OCI-LY7 (cell line): Measurements from ENCODE around the gene TEKT5. TPM values are rescaled to one million over a fixed set of nuclear protein-coding genes. Genes with fewer than 3 reads are reported as not detected.

Source experiments
- BruUV-seq: library from RNA; stranded (reverse); fragments of 400-500 nt; replicated peaks from 2 replicates; lab custom pipeline; 2021; lab: Mats Ljungman, UMichigan
- CTCF ChIA-PET: fragments of 300-600 bp; sonication (Branson Sonifier 250); formaldehyde crosslinking; loops from one replicate; lab custom pipeline; 2022; ENCODE audit warnings: antibody characterized with exemption; ENCODE audit not compliant: unreplicated experiment; lab: Charles Lee
- POLR2A ChIA-PET: fragments of 300-600 bp; sonication (Branson Sonifier 250); formaldehyde crosslinking; loops from one replicate; lab custom pipeline; 2022; ENCODE audit warnings: antibody characterized with exemption; lab: Charles Lee
- DNase-seq: peaks from one replicate; pipeline ENCODE4 v3.0.0-alpha.2; 2015; ENCODE audit warnings: low spot score
- H2AFZ ChIP-seq: fragments of 200-600 bp; sonication (generic), shearing (Covaris generic); 2 replicates; pipeline ENCODE4 v1.6.1; 2014; ENCODE audit warnings: mild to moderate bottlenecking, antibody characterized with exemption, low read length, moderate library complexity
- H3K27ac ChIP-seq: fragments of 200-600 bp; sonication (generic); 2 replicates; pipeline ENCODE4 v1.5.1; 2014; ENCODE audit warnings: mixed run types, low read depth, mild to moderate bottlenecking, moderate library complexity, low read length, inconsistent platforms; ENCODE audit not compliant: poor library complexity, severe bottlenecking
- H3K36me3 ChIP-seq: fragments of 200-600 bp; sonication (generic); 2 replicates; pipeline ENCODE4 v1.6.1; 2014; ENCODE audit warnings: mild to moderate bottlenecking, antibody characterized with exemption, low read length, moderate library complexity, mixed read lengths; ENCODE audit not compliant: insufficient read depth
- H3K4me1 ChIP-seq: fragments of 200-600 bp; sonication (generic); 2 replicates; pipeline ENCODE4 v1.5.1; 2014; ENCODE audit warnings: mild to moderate bottlenecking, low read length; ENCODE audit not compliant: insufficient read depth, poor library complexity, severe bottlenecking
- H3K4me2 ChIP-seq: fragments of 200-600 bp; sonication (generic); 2 replicates; pipeline ENCODE4 v1.6.1; 2014; ENCODE audit warnings: mild to moderate bottlenecking, low read length
- H3K4me3 ChIP-seq: fragments of 200-600 bp; sonication (generic); 2 replicates; pipeline ENCODE4 v1.5.1; 2014; ENCODE audit warnings: mild to moderate bottlenecking, low read depth, low read length; ENCODE audit not compliant: poor library complexity, severe bottlenecking
- H3K79me2 ChIP-seq: fragments of 200-600 bp; sonication (generic); 2 replicates; pipeline ENCODE4 v1.6.1; 2016; ENCODE audit warnings: low read depth, mild to moderate bottlenecking, low read length, moderate library complexity, mixed read lengths; ENCODE audit not compliant: insufficient read depth
- H3K9me2 ChIP-seq: fragments of 200-600 bp; sonication (generic); 2 replicates; pipeline ENCODE4 v1.6.1; 2016; ENCODE audit warnings: mild to moderate bottlenecking, low read length, mixed read lengths; ENCODE audit not compliant: insufficient read depth
- H3K9me3 ChIP-seq: fragments of 200-600 bp; sonication (generic); 2 replicates; pipeline ENCODE4 v1.6.1; 2014; ENCODE audit warnings: mild to moderate bottlenecking, mixed run types, low read length, mixed read lengths
- H4K20me1 ChIP-seq: fragments of 200-600 bp; sonication (generic); 2 replicates; pipeline ENCODE4 v1.6.1; 2014; ENCODE audit warnings: mild to moderate bottlenecking, antibody characterized with exemption, low read length, moderate library complexity, mixed read lengths; ENCODE audit not compliant: insufficient read depth
- CTCF ChIP-seq: fragments of 200-600 bp; sonication (generic); conservative IDR thresholded peaks from 2 replicates; pipeline ENCODE4 v1.5.1; 2014; ENCODE audit warnings: mild to moderate bottlenecking, antibody characterized with exemption, low read length, moderate library complexity, mixed read lengths
- EZH2phosphoT487 ChIP-seq: fragments of 200-600 bp; sonication (generic); IDR thresholded peaks from 2 replicates; pipeline ENCODE4 v1.6.1; 2018; ENCODE audit warnings: low read depth, borderline replicate concordance, mild to moderate bottlenecking, mixed run types, antibody characterized with exemption, low read length, moderate library complexity, mixed read lengths
- intact Hi-C: fragments of 100-400 bp; cut with micrococcal nuclease; formaldehyde crosslinking; loops from one replicate; pipeline ENCODE4 v1.10.0; 2022; ENCODE audit not compliant: unreplicated experiment
- total RNA-seq, 2 experiments: library from RNA; depleted of rRNA in 1 of 2; stranded (reverse); fragments of >200 nt in 1 of 2; shearing (Covaris generic) in 1 of 2; gene quantifications; 2 replicates each; pipeline ENCODE4 v1.2.3, GENCODE V29; 2014 to 2022

The TEKT5 gene
- total RNA-seq, 2 experiments from 2014 or later: 0.32 to 0.74 TPM

- Histone ChIP-seq H3K27ac (no peak overlapping the region), H4K20me1 (no peaks in the 10 kb centered on the region), H3K4me2 (no peak overlapping the region), H3K9me3 (no peaks in the 10 kb centered on the region), H3K79me2 (no peaks in the 10 kb centered on the region), H3K36me3 (no peaks in the 10 kb centered on the region), H2AFZ (no peak overlapping the region), H3K4me1 (no peaks in the 10 kb centered on the region), H3K9me2 (no peaks in the 10 kb centered on the region), H3K4me3 (no peak overlapping the region)
- POLR2A ChIA-PET: interaction anchor here (2.0 kb wide), 1 partner anchor 11 kb away, joined by 4 read pairs; no protein-coding TSS in a partner anchor
- TF ChIP-seq EZH2phosphoT487 (no peak), CTCF (no peak)
- no peak for DNase-seq
- CTCF ChIA-PET: no interaction called here
- BruUV-seq: no TSS peak
- intact Hi-C loops: no loop called here
Observed at GRCh38 chr16:10611825-10612342, 82.8 kb downstream of the TEKT5 start.

- Histone ChIP-seq H3K4me1 (no peaks in the 10 kb centered on the region), H3K36me3 (no peaks in the 10 kb centered on the region), H3K27ac (no peak overlapping the region), H3K9me2 (no peaks in the 10 kb centered on the region), H3K9me3 (no peaks in the 10 kb centered on the region), H3K4me2 (no peak overlapping the region), H3K4me3 (no peak overlapping the region), H3K79me2 (no peaks in the 10 kb centered on the region), H4K20me1 (no peaks in the 10 kb centered on the region), H2AFZ (no peak overlapping the region)
- no peak for DNase-seq
- no peak for TF ChIP-seq EZH2phosphoT487
- no peak for TF ChIP-seq CTCF
- intact Hi-C loops: no loop called here
- ChIA-PET POLR2A (interaction anchor here (2.0 kb wide), 1 partner anchor 10 kb away, joined by 4 read pairs; no protein-coding TSS in a partner anchor), CTCF (no interaction called here)
- BruUV-seq: no TSS peak
Observed at GRCh38 chr16:10610499-10611184, 84.1 kb downstream of the TEKT5 start.

- BruUV-seq: no TSS peak
- no peaks in the 10 kb centered on the region for H3K9me3 ChIP-seq
- no peaks in the 10 kb centered on the region for H3K79me2 ChIP-seq
- H3K4me3 ChIP-seq: no peak overlapping the region
- H3K4me1 ChIP-seq: no peaks in the 10 kb centered on the region
- TF ChIP-seq EZH2phosphoT487 (no peak), CTCF (no peak)
- H3K27ac ChIP-seq: no peak overlapping the region
- H2AFZ ChIP-seq: no peak overlapping the region
- no peaks in the 10 kb centered on the region for H3K36me3 ChIP-seq
- no peaks in the 10 kb centered on the region for H3K9me2 ChIP-seq
- H3K4me2 ChIP-seq: no peak overlapping the region
- ChIA-PET POLR2A (no interaction called here), CTCF (no interaction called here)
- no peaks in the 10 kb centered on the region for H4K20me1 ChIP-seq
- DNase-seq: no peak
- intact Hi-C loops: no loop called here
Observed at GRCh38 chr16:10609402-10609774, 85.3 kb downstream of the TEKT5 start.
